ENCODE results near the gene SLC7A9.
"Not testable (repeated sequence)": the region's sequence is repeated elsewhere in the genome, so short reads cannot be mapped to it uniquely, and the experiment has no call there.

SLC7A9 gene

GRCh38 chr19:32895384-32895783 lies 25.8 kb upstream of the SLC7A9 start:
- TF ChIP-seq CTCF (conservative IDR thresholded peaks at IDR 0.05; ENCODE audit: low read depth, low read length): no peak
- no peak for DNase-seq (ENCODE audit: low read depth)
- no peak overlapping the region for H3K4me3 ChIP-seq (ENCODE audit: low read length)

GRCh38 chr19:32891609-32892008 lies 22.0 kb upstream of the SLC7A9 start:
- no peak for DNase-seq (ENCODE audit: low read depth)
- H3K4me3 ChIP-seq (ENCODE audit: low read length): no peak overlapping the region
- no peak for TF ChIP-seq CTCF (conservative IDR thresholded peaks at IDR 0.05; ENCODE audit: low read depth, low read length)

GRCh38 chr19:32890841-32891240 lies 21.3 kb upstream of the SLC7A9 start:
- no peak overlapping the region for H3K4me3 ChIP-seq (ENCODE audit: low read length)
- no peak for TF ChIP-seq CTCF (conservative IDR thresholded peaks at IDR 0.05; ENCODE audit: low read depth, low read length)
- no peak for DNase-seq (ENCODE audit: low read depth)

GRCh38 chr19:32890326-32890725 lies 20.8 kb upstream of the SLC7A9 start:
- no peak for DNase-seq (ENCODE audit: low read depth)
- H3K4me3 ChIP-seq (ENCODE audit: low read length): no peak overlapping the region
- no peak for TF ChIP-seq CTCF (conservative IDR thresholded peaks at IDR 0.05; ENCODE audit: low read depth, low read length)

- DNase-seq (ENCODE audit: low read depth): no peak
- no peak for TF ChIP-seq CTCF (conservative IDR thresholded peaks at IDR 0.05; ENCODE audit: low read depth, low read length)
- no peak overlapping the region for H3K4me3 ChIP-seq (ENCODE audit: low read length)
Measured at GRCh38 chr19:32889137-32889934, 19.8 kb upstream of the SLC7A9 start.

- H3K4me3 ChIP-seq (ENCODE audit: low read length): no peak overlapping the region
- no peak for DNase-seq (ENCODE audit: low read depth)
- no peak for TF ChIP-seq CTCF (conservative IDR thresholded peaks at IDR 0.05; ENCODE audit: low read depth, low read length)
Measured at GRCh38 chr19:32887572-32888215, 18.1 kb upstream of the SLC7A9 start.

GRCh38 chr19:32886241-32886640 lies 16.7 kb upstream of the SLC7A9 start:
- no peak for TF ChIP-seq CTCF (conservative IDR thresholded peaks at IDR 0.05; ENCODE audit: low read depth, low read length)
- DNase-seq (ENCODE audit: low read depth): no peak
- H3K4me3 ChIP-seq (ENCODE audit: low read length): no peak overlapping the region

- DNase-seq (ENCODE audit: low read depth); H3K4me3 ChIP-seq (ENCODE audit: low read length): not testable (repeated sequence)
Measured at GRCh38 chr19:32885255-32885654, 15.7 kb upstream of the SLC7A9 start.
